H1 (cell line): ENCODE results near the gene SCAF1. TPM values are rescaled to one million over a fixed set of nuclear protein-coding genes. Genes with fewer than 3 reads are reported as not detected.

ENCODE experiments used
- CTCF ChIA-PET: fragments of 300-600 bp; sonication (Branson Sonifier 250); formaldehyde crosslinking; loops from one replicate; lab custom pipeline; 2021; ENCODE audit not compliant: partially characterized antibody; lab: Charles Lee
- POLR2A ChIA-PET: fragments of 300-600 bp; sonication (Branson Sonifier 250); formaldehyde crosslinking; loops from one replicate; lab custom pipeline; 2021; ENCODE audit warnings: inconsistent platforms; ENCODE audit not compliant: partially characterized antibody; lab: Charles Lee
- DNase-seq, 2 experiments: peaks; one replicate each; pipeline versions ENCODE4 v3.0.0 to v3.0.0-alpha.2; 2010 to 2022; ENCODE audit warnings: low spot score in 2 of 2, low read depth in 1 of 2, mixed read lengths in 1 of 2
- FAIRE-seq: peaks from 2 replicates; lab custom pipeline; 2011; peaks lifted over from hg19 to GRCh38; lab: Jason Lieb, UNC
- H2AFZ ChIP-seq: 2 replicates; pipeline ENCODE4 v1.8.1; 2012; ENCODE audit warnings: low read length, inconsistent platforms
- H2AK5ac ChIP-seq: 2 replicates; pipeline ENCODE4 v1.6.1; 2013; ENCODE audit warnings: low read depth, low read length
- H2BK120ac ChIP-seq: replicated peaks from 2 replicates; pipeline ENCODE3; 2013; ENCODE audit warnings: low read depth, low read length, inconsistent platforms
- H2BK12ac ChIP-seq: 2 replicates; pipeline ENCODE4 v1.6.1; 2013; ENCODE audit warnings: low read depth, low read length
- H2BK15ac ChIP-seq: 2 replicates; pipeline ENCODE4 v1.6.1; 2013; ENCODE audit warnings: low read length
- H2BK20ac ChIP-seq: 2 replicates; pipeline ENCODE4 v1.6.1; 2013; ENCODE audit warnings: low read length
- H2BK5ac ChIP-seq: 2 replicates; pipeline ENCODE4 v1.6.1; 2013; ENCODE audit warnings: low read depth, low read length
- H3K14ac ChIP-seq: 2 replicates; pipeline ENCODE4 v1.6.1; 2013; ENCODE audit warnings: inconsistent platforms; ENCODE audit not compliant: insufficient read length
- H3K18ac ChIP-seq: 2 replicates; pipeline ENCODE4 v1.6.1; 2013; ENCODE audit warnings: low read length; ENCODE audit errors: extremely low read depth
- H3K23ac ChIP-seq: 2 replicates; pipeline ENCODE4 v1.6.1; 2013; ENCODE audit warnings: inconsistent platforms; ENCODE audit not compliant: insufficient read length
- H3K23me2 ChIP-seq: 2 replicates; pipeline ENCODE4 v1.6.1; 2013; ENCODE audit warnings: low read depth, low read length
- H3K27ac ChIP-seq: 2 replicates; pipeline ENCODE4 v1.6.1; 2011; ENCODE audit warnings: low read depth, low read length, inconsistent platforms
- H3K27me3 ChIP-seq, 4 experiments: replicated peaks in 1 of 4; 1 replicate in 1 of 4; 2 replicates in 3 of 4; pipeline versions ENCODE4 v1.6.1 to v1.8.1; 2011 to 2013; ENCODE audit warnings: low read length in 3 of 4, mild to moderate bottlenecking in 3 of 4, inconsistent platforms in 2 of 4, mixed read lengths in 2 of 4, moderate library complexity in 1 of 4; ENCODE audit not compliant: control insufficient read depth in 3 of 4, insufficient read depth in 3 of 4; ENCODE audit errors: extremely low read depth in 1 of 4
- H3K36me3 ChIP-seq, 4 experiments: 2 replicates each; pipeline versions ENCODE4 v1.6.1 to v1.8.1; 2011 to 2013; ENCODE audit warnings: mild to moderate bottlenecking in 4 of 4, low read length in 3 of 4, moderate library complexity in 2 of 4, control low read depth in 1 of 4, inconsistent platforms in 1 of 4; ENCODE audit not compliant: insufficient read depth in 4 of 4, control insufficient read depth in 2 of 4
- H3K4ac ChIP-seq: replicated peaks from 2 replicates; pipeline ENCODE3; 2013; ENCODE audit warnings: low read length, low read depth, mixed read lengths, inconsistent platforms; ENCODE audit not compliant: insufficient read length
- H3K4me1 ChIP-seq, 4 experiments: replicated peaks in 1 of 4; 1 replicate in 1 of 4; 2 replicates in 3 of 4; pipeline versions ENCODE4 v1.6.1 to v1.8.1; 2011 to 2013; ENCODE audit warnings: low read length in 3 of 4, inconsistent platforms in 2 of 4, mixed read lengths in 1 of 4; ENCODE audit not compliant: insufficient read depth in 4 of 4, control insufficient read depth in 3 of 4
- H3K4me2 ChIP-seq, 2 experiments: 2 replicates each; pipeline versions ENCODE4 v1.6.1 to v1.8.1; 2011 to 2013; ENCODE audit warnings: low read depth in 2 of 2, low read length in 2 of 2, control low read depth in 1 of 2, inconsistent platforms in 1 of 2, mild to moderate bottlenecking in 1 of 2; ENCODE audit not compliant: insufficient read depth in 1 of 2
- H3K4me3 ChIP-seq, 4 experiments: fragments of 200-600, 300-600 bp in 1 of 4; sonication (generic), shearing (Covaris generic), sonication (Bioruptor Twin) in 1 of 4; 2 replicates each; pipeline versions ENCODE4 v1.5.1 to v1.8.1; 2011 to 2016; ENCODE audit warnings: low read length in 4 of 4, low read depth in 3 of 4, control low read depth in 2 of 4, inconsistent platforms in 2 of 4, mild to moderate bottlenecking in 2 of 4, mixed read lengths in 1 of 4, moderate library complexity in 1 of 4; ENCODE audit not compliant: insufficient read depth in 2 of 4; ENCODE audit errors: extremely low read depth in 1 of 4
- H3K56ac ChIP-seq: replicated peaks from 2 replicates; pipeline ENCODE3; 2013; ENCODE audit warnings: low read depth, mild to moderate bottlenecking, mixed read lengths, low read length, inconsistent platforms; ENCODE audit not compliant: insufficient read length
- H3K79me1 ChIP-seq: 2 replicates; pipeline ENCODE4 v1.6.1; 2013; ENCODE audit warnings: low read depth, low read length, control low read depth
- H3K79me2 ChIP-seq, 2 experiments: 2 replicates each; pipeline versions ENCODE4 v1.6.1 to v1.8.1; 2012 to 2013; ENCODE audit warnings: low read length in 2 of 2, mild to moderate bottlenecking in 2 of 2, inconsistent platforms in 1 of 2; ENCODE audit not compliant: insufficient read depth in 2 of 2, control insufficient read depth in 1 of 2
- H3K9ac ChIP-seq, 4 experiments: replicated peaks in 1 of 4; 1 replicate in 1 of 4; 2 replicates in 3 of 4; pipeline versions ENCODE4 v1.6.1 to v1.8.1; 2011 to 2013; ENCODE audit warnings: low read depth in 3 of 4, low read length in 3 of 4, control low read depth in 2 of 4, mild to moderate bottlenecking in 2 of 4, moderate library complexity in 2 of 4, inconsistent platforms in 1 of 4; ENCODE audit errors: extremely low read depth in 1 of 4
- H3K9me3 ChIP-seq, 2 experiments: 2 replicates each; pipeline versions ENCODE4 v1.6.1 to v1.8.1; 2012 to 2013; ENCODE audit warnings: mild to moderate bottlenecking in 2 of 2, moderate library complexity in 2 of 2, control low read depth in 1 of 2, inconsistent platforms in 1 of 2, low read depth in 1 of 2, low read length in 1 of 2, mixed read lengths in 1 of 2; ENCODE audit not compliant: insufficient read depth in 2 of 2
- H4K20me1 ChIP-seq, 2 experiments: replicated peaks in 1 of 2; 2 replicates each; pipeline versions ENCODE3 to v1.8.1; 2011 to 2013; ENCODE audit warnings: inconsistent platforms in 2 of 2, low read length in 2 of 2, mild to moderate bottlenecking in 1 of 2; ENCODE audit not compliant: insufficient read depth in 2 of 2, control insufficient read depth in 1 of 2
- H4K5ac ChIP-seq: 2 replicates; pipeline ENCODE4 v1.6.1; 2013; ENCODE audit warnings: low read length, low read depth, mixed read lengths, inconsistent platforms; ENCODE audit not compliant: insufficient read length
- H4K8ac ChIP-seq: 2 replicates; pipeline ENCODE4 v1.8.0; 2013; ENCODE audit warnings: mild to moderate bottlenecking, moderate library complexity, low read length, inconsistent platforms; ENCODE audit not compliant: insufficient read depth; ENCODE audit errors: extremely low read depth
- H4K91ac ChIP-seq: replicated peaks from 2 replicates; pipeline ENCODE3; 2013; ENCODE audit warnings: low read length, mixed read lengths, inconsistent platforms; ENCODE audit not compliant: insufficient read length
- ASH2L ChIP-seq: fragments of 200-600, 300-600 bp; sonication (generic); IDR thresholded peaks from one replicate; pipeline ENCODE4 v1.7.1; 2017; ENCODE audit warnings: low read length
- POLR2AphosphoS5 ChIP-seq: IDR thresholded peaks from 2 replicates; pipeline ENCODE4 v1.6.1; 2011; ENCODE audit warnings: low read depth, low read length
- POU5F1 ChIP-seq: IDR thresholded peaks from 2 replicates; pipeline ENCODE4 v1.6.1; 2011; ENCODE audit warnings: low read depth, mild to moderate bottlenecking, low read length, moderate library complexity
- SIX5 ChIP-seq: IDR thresholded peaks from 2 replicates; pipeline ENCODE4 v1.6.1; 2011; ENCODE audit warnings: mild to moderate bottlenecking, low read depth, low read length
- SP1 ChIP-seq: IDR thresholded peaks from 2 replicates; pipeline ENCODE4 v1.6.1; 2011; ENCODE audit warnings: low read depth, low read length
- SP4 ChIP-seq: IDR thresholded peaks from 2 replicates; pipeline ENCODE4 v1.6.1; 2012; ENCODE audit warnings: low read length, inconsistent platforms
- TAF1 ChIP-seq: IDR thresholded peaks from 2 replicates; pipeline ENCODE4 v1.6.1; 2011; ENCODE audit warnings: mild to moderate bottlenecking, low read depth, low read length
- WGBS, 2 experiments: shearing (Covaris generic) in 1 of 2; methylation state at CpG; one replicate each; pipeline versions ENCODE4 v1.1.6 to v1.1.7; 2013 to 2015; ENCODE audit warnings: low lambda C conversion rate in 2 of 2, mixed read lengths in 2 of 2, inconsistent platforms in 1 of 2, low coverage in 1 of 2, missing lambda C conversion rate in 1 of 2; ENCODE audit not compliant: insufficient replicate concordance in 2 of 2, insufficient coverage in 1 of 2, insufficient read length in 1 of 2; ENCODE audit errors: extremely low coverage in 1 of 2, missing lambda C conversion rate in 1 of 2; 5-methylcytosine and 5-hydroxymethylcytosine counted together
- polyA plus RNA-seq, 7 experiments: library from polyadenylated mRNA; depleted of rRNA in 3 of 7; stranded (reverse) in 5 of 7; unstranded in 2 of 7; fragments of >200 nt in 5 of 7; fragments of 200-250 nt in 2 of 7; gene quantifications; 1 replicate in 5 of 7; 2 replicates in 1 of 7; 4 replicates in 1 of 7; pipeline versions ENCODE4 v1.2.1 to v1.2.3, GENCODE V29; 2011 to 2013; ENCODE audit warnings: missing spikeins in 2 of 7, mixed read lengths in 2 of 7
- total RNA-seq: library from RNA; stranded (reverse); fragmentation: NEBNext Ultra II Directional; extraction: Animal tissue kit (Norgen Biotek cat#: 25700); gene quantifications from 2 replicates; pipeline ENCODE4 v1.2.1, GENCODE V29; 2021
- TF ChIP-seq, protein P1 (sequence below): IDR thresholded peaks from 2 replicates; pipeline ENCODE4 v1.6.1; 2012; ENCODE audit warnings: inconsistent platforms
- TF ChIP-seq, protein P2 (sequence below): IDR thresholded peaks from 2 replicates; pipeline ENCODE4 v1.6.1; 2011; ENCODE audit warnings: low read length, improper control_type of control experiment

Gene SCAF1
- total and polyA plus RNA-seq, 2 of the 8 experiments (the other 6 are each of a cell fraction or from before 2014, with no cell fraction given), result 9.7 to 81.7 TPM

GRCh38 chr19:49664171-49665035 is 22.4 kb downstream of the SCAF1 start:
- ChIA-PET POLR2A (interaction anchor here (0.5 to 18.0 kb wide), 19 partner anchors 9 to 161 kb away, joined by 3 to 275 read pairs (median 4); partner anchors contain the start of genes ADM5, CPT1C, FUZ and NOSIP), CTCF (interaction anchor here (0.7 to 2.3 kb wide), 11 partner anchors 8 to 39 kb away, joined by 3 to 13 read pairs (median 4); partner anchors contain the start of gene ADM5)
- peak; percentile 82 to 96 for DNase-seq
- Histone ChIP-seq H2AFZ (no peak overlapping the region), H3K9me3 (peaks cover 9 to 11% of the 10 kb centered on the region in 2 experiments), H2BK120ac (no peak overlapping the region), H2BK5ac (peak overlapping the region; percentile 86), H3K79me2 (peaks cover 5 to 32% of the 10 kb centered on the region in 2 experiments; a peak in 2 of 4 replicates), H4K5ac (peak overlapping the region; percentile 90), H3K23ac (no peak overlapping the region), H3K36me3 (peaks cover 16 to 41% (median 32%) of the 10 kb centered on the region in 4 experiments; a peak in 7 of 8 replicates), H3K27ac (peak overlapping the region; percentile 72), H2BK12ac (peak overlapping the region; percentile 43; the same call in 1 of the 2 replicates), H3K23me2 (peaks cover 15% of the 10 kb centered on the region), H3K4me1 (peaks cover 0 to 7% (median 2%) of the 10 kb centered on the region in 4 experiments; a peak in 4 of 7 replicates), H3K27me3 (no peaks in the 10 kb centered on the region), H2AK5ac (peak overlapping the region; percentile 66; the same call in 1 of the 2 replicates), H3K4ac (peak overlapping the region; percentile 58), H4K20me1 (peaks cover 9 to 11% of the 10 kb centered on the region in 2 experiments), H3K4me3 (peak overlapping the region; percentile 89 to 98 (median 96)), H3K9ac (peak overlapping the region in 3 of 4 experiments; percentile 49 to 92 (median 76); a peak in 6 of 7 replicates), H2BK15ac (peak overlapping the region; percentile 72; the same call in 1 of the 2 replicates), H3K14ac (no peak overlapping the region), H3K56ac (peak overlapping the region; percentile 86), H2BK20ac (no peak overlapping the region), H4K8ac (0 out of 2 replicates have a peak overlapping the region, but pooled peaks have one; percentile 4), H3K18ac (peak overlapping the region; percentile 96), H3K79me1 (peaks cover 5% of the 10 kb centered on the region), H4K91ac (peak overlapping the region; percentile 8), H3K4me2 (peak overlapping the region; percentile 85 to 89)
- no peak for FAIRE-seq
- WGBS, 2 experiments, result 2% methylated on average over 49 of the region's 53 CpGs; no CpG with 5 or more reads in 1 of the 2 experiments
- peak; percentile 46; the same call in 1 of the 2 replicates for TF ChIP-seq SP1
- no peak for TF ChIP-seq SIX5
- peak; percentile 36 for TF ChIP-seq ASH2L
- TF ChIP-seq SP4, result peak; percentile 36; the same call in 1 of the 2 replicates
- no peak for TF ChIP-seq POU5F1
- TF ChIP-seq, protein P1, sequence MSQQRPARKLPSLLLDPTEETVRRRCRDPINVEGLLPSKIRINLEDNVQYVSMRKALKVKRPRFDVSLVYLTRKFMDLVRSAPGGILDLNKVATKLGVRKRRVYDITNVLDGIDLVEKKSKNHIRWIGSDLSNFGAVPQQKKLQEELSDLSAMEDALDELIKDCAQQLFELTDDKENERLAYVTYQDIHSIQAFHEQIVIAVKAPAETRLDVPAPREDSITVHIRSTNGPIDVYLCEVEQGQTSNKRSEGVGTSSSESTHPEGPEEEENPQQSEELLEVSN, result 0 out of 2 replicates have a peak, but pooled peaks have one; percentile 6
- TF ChIP-seq, protein P2, sequence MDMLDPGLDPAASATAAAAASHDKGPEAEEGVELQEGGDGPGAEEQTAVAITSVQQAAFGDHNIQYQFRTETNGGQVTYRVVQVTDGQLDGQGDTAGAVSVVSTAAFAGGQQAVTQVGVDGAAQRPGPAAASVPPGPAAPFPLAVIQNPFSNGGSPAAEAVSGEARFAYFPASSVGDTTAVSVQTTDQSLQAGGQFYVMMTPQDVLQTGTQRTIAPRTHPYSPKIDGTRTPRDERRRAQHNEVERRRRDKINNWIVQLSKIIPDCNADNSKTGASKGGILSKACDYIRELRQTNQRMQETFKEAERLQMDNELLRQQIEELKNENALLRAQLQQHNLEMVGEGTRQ, result no peak
- 0 out of 2 replicates have a peak, but pooled peaks have one; percentile 43 for TF ChIP-seq TAF1
- TF ChIP-seq POLR2AphosphoS5, result peak; percentile 59
